Activated CD8-positive, alpha-beta memory T cell treated with anti-CD3 and anti-CD28 coated beads, Interleukin-2, amount 50 U/mL, for 4 hours (primary cell): ENCODE results near the gene PMM2.
"Not testable (repeated sequence)": the region's sequence is repeated elsewhere in the genome, so short reads cannot be mapped to it uniquely, and the experiment has no call there.

Experiments used
- DNase-seq: peaks from one replicate; pipeline ENCODE4 v3.0.0-alpha.2; 2020

Gene PMM2

DNA sequence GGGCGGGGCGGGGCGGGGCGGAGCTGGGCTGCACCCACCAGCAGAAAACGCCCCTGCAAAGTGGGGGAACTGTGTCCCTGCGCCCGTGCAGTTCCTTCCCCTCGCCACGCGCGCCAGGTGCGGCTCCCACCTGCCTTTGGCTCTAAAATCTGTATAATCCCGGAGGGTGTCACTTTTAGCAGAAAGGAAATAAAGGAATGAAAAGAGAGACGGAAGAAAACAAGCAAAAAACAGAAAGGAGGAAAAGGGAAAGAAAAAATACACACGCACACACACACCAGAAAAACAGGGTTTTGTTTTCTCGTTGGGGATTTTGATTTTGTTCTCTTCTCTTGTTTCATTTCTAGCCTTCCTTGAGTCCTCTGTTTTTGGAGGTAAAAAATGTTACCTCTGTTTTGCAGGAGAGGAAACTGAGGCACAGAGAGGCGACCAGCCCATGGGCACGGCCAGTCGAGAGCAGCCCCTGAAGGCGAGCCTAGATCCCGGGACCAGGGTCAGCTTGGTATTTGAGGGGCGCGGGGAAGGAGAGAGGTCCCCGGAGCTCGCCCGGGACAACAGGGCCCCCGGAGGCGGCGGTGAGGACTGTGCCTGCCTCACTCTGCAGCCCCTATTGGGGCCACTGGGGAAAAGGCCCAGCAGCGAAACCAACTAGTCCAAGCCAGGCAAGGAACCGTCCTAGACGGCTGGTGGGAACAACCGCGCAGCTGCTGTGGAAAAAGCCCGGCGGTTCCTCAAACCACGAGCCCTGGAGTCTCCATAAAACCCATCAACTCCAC, 71.8 kb downstream of the PMM2 start:
- DNase-seq: no peak

GRCh38 chr16:8869988-8870241, 72.3 kb downstream of the PMM2 start:
- DNase-seq: not testable (repeated sequence)

DNA sequence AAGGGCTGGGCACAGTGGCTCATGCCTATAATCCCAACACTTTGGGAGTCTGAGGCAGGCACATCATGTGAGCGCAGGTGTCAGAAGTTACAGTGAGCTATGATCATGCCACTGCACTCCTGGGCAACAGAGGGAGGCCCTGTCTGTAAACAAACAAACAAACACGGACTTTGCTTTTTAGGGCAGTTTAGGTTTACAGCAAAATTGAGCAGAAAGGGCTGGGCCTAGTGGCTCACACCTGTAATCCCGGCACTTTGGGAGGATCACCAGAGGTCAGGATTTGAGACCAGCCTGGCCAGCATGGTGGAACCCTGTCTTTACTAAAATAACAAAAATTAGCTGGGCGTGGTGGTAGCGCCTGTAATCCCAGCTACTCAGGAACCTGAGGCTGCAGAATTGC, 74.4 kb downstream of the PMM2 start:
- DNase-seq: no peak

GRCh38 chr16:8872967-8873865, 75.6 kb downstream of the PMM2 start:
- DNase-seq: no peak

DNA sequence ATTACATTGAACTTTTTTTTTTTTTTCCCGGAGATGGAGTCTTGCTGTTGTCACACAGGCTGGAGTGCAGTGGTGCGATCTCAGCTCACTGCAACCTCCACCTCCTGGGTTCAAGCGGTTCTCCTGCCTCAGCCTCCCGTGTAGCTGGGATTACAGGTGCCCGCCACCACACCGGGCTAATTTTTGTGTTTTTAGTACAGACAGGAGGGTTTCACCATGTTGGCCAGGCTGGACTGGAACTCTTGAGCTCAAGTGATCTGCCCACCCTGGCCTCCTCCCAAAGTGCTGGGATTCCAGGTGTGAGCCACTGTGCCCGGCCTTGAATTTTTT, 76.2 kb downstream of the PMM2 start:
- not testable (repeated sequence) for DNase-seq

GRCh38 chr16:8874388-8874787, 76.7 kb downstream of the PMM2 start:
- no peak for DNase-seq

GRCh38 chr16:8875317-8875716, 77.7 kb downstream of the PMM2 start:
- not testable (repeated sequence) for DNase-seq

DNA sequence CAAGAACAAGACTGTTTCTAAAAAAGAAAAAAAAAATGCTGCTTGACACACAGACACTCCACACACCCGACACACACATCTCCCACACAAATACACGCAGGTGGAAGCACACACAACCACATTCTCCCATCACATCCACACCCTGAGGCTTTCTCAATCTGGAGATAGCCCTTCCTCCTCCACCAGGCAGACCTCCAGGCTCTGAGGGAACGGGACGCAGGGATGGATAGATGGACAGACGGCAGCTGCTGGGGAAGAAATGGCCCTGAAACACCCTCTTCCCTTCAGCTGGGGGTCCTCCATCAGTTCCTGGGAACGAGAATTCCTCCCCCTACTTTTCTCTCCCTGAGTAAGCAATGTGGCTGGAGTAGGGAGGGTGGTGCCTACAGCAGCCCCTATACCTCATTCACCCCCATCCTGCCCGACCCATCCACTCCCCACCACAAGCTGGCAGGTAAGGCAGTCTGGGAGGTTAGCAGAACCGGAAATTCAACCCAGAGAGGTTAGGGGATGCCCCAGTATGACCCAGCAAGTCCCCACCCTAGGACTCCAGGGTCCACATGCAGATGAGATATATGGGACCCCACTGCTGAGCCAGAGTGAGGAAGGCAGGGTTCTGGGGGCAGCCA, 80.4 kb downstream of the PMM2 start:
- no peak for DNase-seq

- no peak for DNase-seq
Measured at GRCh38 chr16:8878523-8878911, 80.9 kb downstream of the PMM2 start.

DNA sequence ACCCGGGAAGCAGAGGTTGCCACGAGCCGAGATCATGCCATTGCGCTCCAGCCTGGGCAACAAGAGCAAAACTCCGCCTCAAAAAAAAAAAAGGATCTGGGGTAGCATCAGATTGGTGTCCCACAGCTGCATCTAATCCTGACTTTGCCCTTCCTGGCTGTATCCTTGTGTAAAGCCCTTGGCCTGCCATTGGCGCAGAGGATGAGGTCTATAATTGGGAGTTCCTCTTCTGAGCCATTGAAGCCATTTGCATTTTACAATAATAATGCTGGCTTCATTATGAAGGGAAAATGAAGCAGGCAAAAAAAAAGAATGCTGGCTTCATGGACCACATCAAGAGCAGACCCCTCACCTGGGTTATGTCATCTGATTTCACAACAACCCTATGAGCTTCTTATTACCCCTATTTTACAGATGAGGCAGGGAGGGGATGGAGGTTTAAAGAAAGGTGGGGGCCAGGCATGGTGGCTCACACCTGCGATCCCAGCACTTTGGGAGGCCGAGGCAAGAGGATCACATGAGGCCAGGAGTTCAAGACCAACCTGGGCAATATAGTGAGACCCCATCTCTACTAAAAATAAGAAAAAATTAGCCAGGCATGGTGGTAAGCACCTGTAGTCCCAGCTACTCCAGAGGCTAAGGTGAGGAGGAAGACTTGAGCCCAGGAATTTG, 83.3 kb downstream of the PMM2 start:
- DNase-seq: no peak

DNA sequence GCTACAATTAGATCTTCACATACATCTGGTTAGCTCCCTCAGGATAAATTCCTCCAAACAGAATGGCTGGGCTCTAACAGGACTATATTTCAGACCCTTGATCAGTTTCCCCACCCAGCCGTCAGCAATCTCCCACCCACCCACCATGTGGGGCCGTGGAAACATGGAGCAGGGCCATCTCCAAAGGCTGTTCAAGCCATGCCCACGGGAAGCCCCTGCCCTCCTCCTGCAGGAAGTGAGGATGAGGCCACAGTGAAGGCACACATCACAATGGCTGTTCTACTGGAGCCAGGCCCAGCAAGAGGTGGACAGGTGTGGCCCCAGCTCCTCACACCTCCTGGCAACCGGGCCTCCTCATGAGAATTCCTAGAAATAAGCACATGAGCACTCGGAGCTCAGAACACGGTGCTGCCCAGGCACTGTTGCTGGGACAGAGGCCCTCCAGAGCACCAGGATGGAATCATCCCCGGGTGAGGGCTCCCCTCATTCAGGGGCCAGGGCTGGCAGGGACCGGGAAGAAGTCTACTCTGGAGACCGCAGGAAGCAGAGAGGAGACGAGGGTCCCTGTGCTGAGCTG, 84.5 kb downstream of the PMM2 start, which contains the start of gene LITAFD:
Gene LITAFD (plus strand): TSS at position 311 of the 577 bp plus-strand sequence. CDS start 2,005 bp downstream, outside the sequence.
- DNase-seq: no peak

DNA sequence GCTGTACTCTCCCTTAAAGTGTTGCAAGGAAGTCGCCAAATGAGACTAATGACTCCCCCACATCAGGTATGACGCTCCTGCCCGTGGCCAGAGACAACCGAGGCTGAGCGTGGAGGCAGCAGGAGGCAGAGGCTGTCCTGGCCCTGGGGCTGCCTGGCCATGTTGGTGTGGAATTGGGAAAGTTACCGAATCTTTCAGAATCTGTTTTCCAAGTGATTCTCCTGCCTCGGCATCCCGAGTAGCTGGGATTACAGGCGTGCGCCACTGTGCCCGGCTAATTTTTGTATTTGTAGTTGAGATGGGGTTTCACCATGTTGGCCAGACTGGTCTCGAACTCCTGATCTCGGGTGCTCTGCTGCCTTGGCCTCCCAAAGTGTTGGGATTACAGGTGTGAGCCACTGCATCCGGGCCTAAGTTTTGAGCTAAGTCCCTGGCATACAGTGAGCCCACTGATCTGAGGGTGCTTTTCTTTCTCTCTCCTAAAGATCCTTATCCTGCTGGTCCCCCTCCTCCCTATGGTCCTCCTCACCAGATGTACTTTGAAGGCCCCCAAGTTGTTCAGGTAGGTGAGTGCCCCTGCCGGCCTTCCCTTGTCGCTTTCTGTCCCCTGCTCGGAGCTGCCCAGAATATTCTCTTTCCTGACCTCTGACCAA, 85.2 kb downstream of the PMM2 start:
- no peak for DNase-seq

DNA sequence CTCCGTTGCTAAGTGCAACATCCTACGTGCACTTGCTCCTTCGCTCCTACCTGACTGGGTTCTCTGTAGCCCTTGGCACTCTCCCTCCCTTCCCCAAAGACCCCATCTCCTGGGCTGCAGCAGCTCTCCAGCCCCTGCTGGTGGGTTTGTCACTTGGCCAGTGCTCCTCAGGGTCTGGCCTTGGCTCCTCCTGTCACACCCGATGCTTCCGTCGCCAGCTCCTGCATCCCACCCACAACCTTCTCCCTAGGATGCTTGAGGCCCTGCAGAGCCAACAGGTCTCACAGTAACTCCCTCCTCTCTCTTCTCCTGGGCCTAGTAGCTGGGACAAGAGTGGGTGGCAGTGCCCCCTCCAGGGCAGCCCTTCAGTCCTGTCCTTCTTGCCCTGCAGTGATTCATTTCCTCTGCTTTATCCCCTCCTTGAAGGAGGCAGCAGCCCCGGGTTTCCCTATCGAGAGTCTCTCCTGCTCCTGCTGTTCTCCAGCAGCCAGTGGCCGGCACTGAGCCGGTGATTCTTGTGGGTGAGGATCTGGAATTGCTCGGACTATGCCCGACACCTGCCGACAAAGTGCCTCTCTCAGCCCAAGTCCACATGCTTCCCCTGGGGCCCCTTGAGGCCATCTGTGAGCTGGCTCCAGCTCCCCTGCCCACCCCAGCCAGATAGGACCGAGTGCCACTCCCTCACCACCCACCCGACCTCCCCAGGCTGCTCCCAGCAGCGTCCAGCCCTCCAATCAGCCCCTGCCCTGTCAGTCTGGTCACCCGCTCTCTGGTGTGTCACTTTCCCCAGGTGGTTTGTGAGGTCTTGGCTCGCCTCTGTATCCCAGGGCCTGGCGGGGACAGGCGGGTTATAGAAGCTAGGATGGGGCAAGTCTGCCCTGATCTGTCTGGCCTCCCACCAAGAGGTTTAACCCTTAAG, 88.3 kb downstream of the PMM2 start:
- DNase-seq: no peak

- DNase-seq: no peak
Measured at GRCh38 chr16:8886593-8887430, 89.2 kb downstream of the PMM2 start.

- DNase-seq: no peak
Measured at GRCh38 chr16:8887431-8887765, 89.8 kb downstream of the PMM2 start.

DNA sequence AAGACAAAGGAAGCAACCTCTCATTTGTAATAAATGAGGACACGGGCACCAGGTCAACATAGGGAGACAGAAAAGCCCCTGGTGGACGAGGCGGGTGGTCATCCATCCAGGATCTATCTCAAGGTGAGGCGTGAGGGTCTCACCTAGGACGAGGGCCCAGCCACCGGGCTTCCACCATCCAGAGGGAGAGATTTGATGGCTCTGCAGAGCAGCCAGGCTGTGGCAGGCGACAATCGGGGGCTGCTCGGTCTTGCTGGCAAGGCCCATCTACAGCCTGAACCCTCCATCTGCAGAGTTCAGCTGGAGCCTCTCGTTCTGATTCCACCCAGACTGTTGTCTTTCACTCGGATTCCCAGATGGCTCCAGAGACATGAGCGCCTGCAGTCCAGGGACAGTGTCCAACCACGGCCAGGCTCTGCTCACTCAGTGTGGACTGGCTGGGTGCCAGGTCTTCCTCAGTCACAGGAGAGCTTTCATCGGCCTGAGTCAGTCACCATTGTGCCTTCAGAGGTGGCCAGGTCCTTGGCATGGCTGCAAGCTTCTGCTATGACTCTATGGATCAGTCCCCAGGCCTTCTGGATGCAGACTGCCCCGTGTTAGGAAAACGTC, 90.4 kb downstream of the PMM2 start:
- no peak for DNase-seq

- DNase-seq: no peak
Measured at GRCh38 chr16:8888951-8889892, 91.6 kb downstream of the PMM2 start.

DNA sequence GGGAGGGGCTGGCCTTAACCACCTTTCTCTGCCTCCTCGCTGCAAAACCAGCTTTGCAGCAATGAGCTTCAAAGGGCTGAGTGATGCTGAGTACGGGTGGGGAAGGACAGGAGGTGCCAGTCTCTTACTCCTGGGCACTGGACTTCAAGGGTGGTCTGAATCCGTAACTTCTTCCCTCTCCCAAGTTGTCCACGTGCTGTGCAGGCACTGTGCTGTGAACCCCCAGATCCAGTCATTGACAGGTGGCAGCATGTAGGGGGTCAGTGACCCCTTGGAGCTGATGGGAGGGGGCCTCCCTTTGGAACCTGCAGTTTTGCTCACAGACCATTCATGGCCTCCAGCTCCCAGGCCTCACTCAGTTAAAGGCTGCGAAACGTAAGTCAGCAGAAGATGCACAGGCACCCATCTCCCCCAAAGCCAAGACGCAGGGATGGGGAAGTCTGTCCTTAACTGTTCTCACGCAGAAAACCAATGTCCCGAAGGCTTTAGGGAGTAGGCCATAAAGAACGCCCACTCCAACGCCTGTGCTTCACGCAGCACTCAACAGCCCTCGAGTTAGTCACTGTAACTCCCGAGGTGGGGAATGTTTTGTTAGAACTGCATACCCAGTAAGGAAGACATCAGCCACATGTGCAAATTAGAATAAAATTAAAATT, 92.4 kb downstream of the PMM2 start:
- no peak for DNase-seq
